ENCODE measurements around the gene PKM. TPM values are rescaled to one million over a fixed set of nuclear protein-coding genes. Genes with fewer than 3 reads are reported as not detected.
A peak's percentile ranks its signal among the peaks of the same experiment; 100 is the strongest.

Gene PKM
- 887 and 913 TPM in 2 replicates for polyA plus RNA-seq (2013)

DNA sequence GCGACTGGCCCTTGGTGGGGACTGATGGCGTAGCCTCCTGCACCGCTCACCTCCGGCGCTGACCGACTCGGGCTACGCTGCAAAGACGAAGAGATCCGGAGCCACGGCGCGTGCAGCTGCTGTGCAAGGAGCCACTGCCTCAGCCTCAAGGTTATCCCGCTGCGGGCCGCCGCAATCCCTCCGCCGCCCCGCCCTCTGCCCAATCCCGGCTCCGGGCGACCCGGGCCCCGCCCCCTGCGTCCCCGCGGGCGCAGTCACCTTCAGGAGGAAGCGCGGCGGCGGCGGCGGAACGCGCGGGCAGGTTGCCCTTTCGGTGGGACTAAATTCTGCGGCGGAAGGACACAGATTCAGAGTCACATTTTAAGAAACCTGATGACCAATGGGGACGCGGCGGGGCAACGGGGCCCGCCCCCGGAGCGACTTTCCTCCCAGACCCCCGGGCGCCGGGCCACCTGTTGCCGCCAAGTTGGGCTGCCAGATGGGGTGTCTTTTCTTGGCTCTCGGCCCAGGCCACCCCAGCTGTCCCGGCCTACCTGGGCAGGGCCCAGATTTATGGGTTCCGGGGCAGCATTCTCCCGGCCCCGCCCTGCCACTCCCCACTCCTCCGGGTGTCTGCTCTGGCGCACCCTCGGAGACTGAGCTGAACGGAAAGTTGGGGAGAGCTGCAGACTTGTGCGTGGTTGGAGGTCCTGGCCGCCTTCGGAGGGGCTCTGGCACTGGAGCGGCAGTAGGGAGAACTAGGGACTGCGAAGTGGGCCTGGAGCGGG, at the start of gene PKM:
Gene PKM (minus strand): TSS at position 125 of the 767 bp plus-strand sequence. CDS start 12,093 bp downstream, outside the sequence.
- Histone ChIP-seq H3K9ac (ENCODE audit: low read length) (peak within 1 kb of the TSS; percentile 95), H2BK12ac (ENCODE audit: low read length) (no peak within 1 kb of the TSS), H3K79me1 (ENCODE audit: low read length) (peaks cover 24% of the 10 kb centered on the region), H3K27me3 (ENCODE audit: insufficient read depth, low read length) (no peaks in the 10 kb centered on the region), H3K14ac (ENCODE audit: low read length) (peak within 1 kb of the TSS; percentile 89), H3K4me2 (ENCODE audit: low read length) (peak within 1 kb of the TSS; percentile 70), H3K4ac (ENCODE audit: low read depth, low read length) (peak within 1 kb of the TSS; percentile 98), H4K8ac (ENCODE audit: low read depth, low read length) (peak within 1 kb of the TSS; percentile 92), H3K36me3 (ENCODE audit: control insufficient read depth in 1 of 2, insufficient read depth in 2 of 2, low read length in 2 of 2) (peaks cover 0 to 1% of the 10 kb centered on the region in 2 experiments), H2BK5ac (ENCODE audit: low read depth, low read length, poor library complexity) (peak within 1 kb of the TSS; percentile 86), H3K18ac (ENCODE audit: low read length) (peak within 1 kb of the TSS; percentile 93), H3K4me3 (ENCODE audit: low read depth, low read length) (peak within 1 kb of the TSS; percentile 86), H4K12ac (ENCODE audit: low read depth, low read length) (peak within 1 kb of the TSS; percentile 90), H4K91ac (ENCODE audit: low read depth, low read length) (peak within 1 kb of the TSS; percentile 90), H2AFZ (ENCODE audit: insufficient read depth, low read length, poor library complexity) (peak within 1 kb of the TSS; percentile 61), H3K23ac (ENCODE audit: low read length) (no peak within 1 kb of the TSS), H3K4me1 (ENCODE audit: control insufficient read depth in 1 of 2, insufficient read depth in 2 of 2, low read length in 2 of 2) (peaks cover 16 to 22% of the 10 kb centered on the region in 2 experiments), H2AK5ac (ENCODE audit: low read length) (peak within 1 kb of the TSS; percentile 84), H2BK120ac (ENCODE audit: insufficient read depth, low read length, poor library complexity) (peak within 1 kb of the TSS; percentile 86), H3K27ac (ENCODE audit: low read depth, low read length) (peak within 1 kb of the TSS; percentile 91), H3K79me2 (ENCODE audit: control insufficient read depth, insufficient read depth, low read length, poor library complexity) (peaks cover 22% of the 10 kb centered on the region), H3K9me3 (ENCODE audit: insufficient read depth, low read depth, low read length) (no peaks in the 10 kb centered on the region)
- peak; percentile 96 to 99 for DNase-seq
- WGBS (ENCODE audit: extremely low coverage, insufficient coverage, insufficient read length): no CpG with 5 or more reads among the region's 67 CpGs

DNA sequence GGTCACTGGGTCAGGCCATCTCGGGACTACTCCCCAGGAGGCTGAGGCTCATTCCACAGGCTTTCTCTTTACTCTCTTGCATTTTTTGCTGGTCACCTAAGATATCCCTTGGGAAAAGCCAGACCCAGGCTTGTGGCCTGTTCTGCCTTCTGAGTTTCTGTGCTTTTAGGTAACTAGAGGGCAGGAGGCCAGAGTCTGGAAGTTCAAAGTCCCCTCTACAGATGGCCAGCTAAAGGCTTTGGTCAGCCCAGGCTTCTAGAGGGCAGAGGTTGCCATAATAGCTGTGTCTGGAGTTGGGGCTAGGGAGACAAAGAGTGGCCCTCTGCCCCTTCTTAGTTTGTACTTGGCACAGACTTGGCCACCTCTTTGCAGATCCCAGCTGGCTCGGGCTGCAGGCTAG, 49.8 kb upstream of the PKM start:
- H3K4me2 ChIP-seq (ENCODE audit: low read length): no peak overlapping the region
- H2BK5ac ChIP-seq (ENCODE audit: low read depth, low read length, poor library complexity): no peak overlapping the region
- no peak overlapping the region for H2BK12ac ChIP-seq (ENCODE audit: low read length)
- H2AFZ ChIP-seq (ENCODE audit: insufficient read depth, low read length, poor library complexity): no peak overlapping the region
- H3K4ac ChIP-seq (ENCODE audit: low read depth, low read length): no peak overlapping the region
- H3K27ac ChIP-seq (ENCODE audit: low read depth, low read length): no peak overlapping the region
- H4K8ac ChIP-seq (ENCODE audit: low read depth, low read length): no peak overlapping the region
- DNase-seq: no peak
- no peak overlapping the region for H4K12ac ChIP-seq (ENCODE audit: low read depth, low read length)
- WGBS (ENCODE audit: extremely low coverage, insufficient coverage, insufficient read length): no CpG with 5 or more reads among the region's 2 CpGs
- H3K27me3 ChIP-seq (ENCODE audit: insufficient read depth, low read length): no peaks in the 10 kb centered on the region
- no peak overlapping the region for H2AK5ac ChIP-seq (ENCODE audit: low read length)
- peaks cover 0 to 4% of the 10 kb centered on the region in 2 experiments for H3K4me1 ChIP-seq (ENCODE audit: control insufficient read depth in 1 of 2, insufficient read depth in 2 of 2, low read length in 2 of 2)
- no peak overlapping the region for H4K91ac ChIP-seq (ENCODE audit: low read depth, low read length)
- H3K79me1 ChIP-seq (ENCODE audit: low read length): no peaks in the 10 kb centered on the region
- no peaks in the 10 kb centered on the region for H3K79me2 ChIP-seq (ENCODE audit: control insufficient read depth, insufficient read depth, low read length, poor library complexity)
- H2BK120ac ChIP-seq (ENCODE audit: insufficient read depth, low read length, poor library complexity): no peak overlapping the region
- no peak overlapping the region for H3K23ac ChIP-seq (ENCODE audit: low read length)
- no peaks in the 10 kb centered on the region for H3K9me3 ChIP-seq (ENCODE audit: insufficient read depth, low read depth, low read length)
- no peak overlapping the region for H3K14ac ChIP-seq (ENCODE audit: low read length)
- H3K4me3 ChIP-seq (ENCODE audit: low read depth, low read length): no peak overlapping the region
- H3K9ac ChIP-seq (ENCODE audit: low read length): no peak overlapping the region
- H3K18ac ChIP-seq (ENCODE audit: low read length): no peak overlapping the region
- H3K36me3 ChIP-seq (ENCODE audit: control insufficient read depth in 1 of 2, insufficient read depth in 2 of 2, low read length in 2 of 2): no peaks in the 10 kb centered on the region

DNA sequence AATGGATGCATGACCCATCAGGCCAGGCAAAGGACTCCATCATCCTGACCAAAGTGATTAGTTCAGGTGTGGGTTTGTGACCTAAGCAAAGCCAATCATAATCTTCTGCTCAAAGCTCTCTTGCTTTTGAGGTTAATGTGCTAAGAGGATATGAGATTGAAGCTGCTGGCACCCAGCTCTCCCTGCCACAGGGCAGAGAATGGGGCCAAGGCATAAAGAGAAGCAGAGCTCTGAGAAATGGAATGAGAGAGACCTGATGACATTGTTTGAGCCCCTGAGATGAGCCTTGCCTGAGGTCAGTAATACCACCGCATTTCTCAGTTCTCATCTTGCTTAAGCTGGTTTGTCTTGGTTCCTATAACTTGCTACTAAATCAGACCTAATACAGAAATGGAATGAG, 47.7 kb upstream of the PKM start:
- no peak overlapping the region for H3K27ac ChIP-seq (ENCODE audit: low read depth, low read length)
- WGBS (ENCODE audit: extremely low coverage, insufficient coverage, insufficient read length): no CpG with 5 or more reads among the region's 1 CpG

DNA sequence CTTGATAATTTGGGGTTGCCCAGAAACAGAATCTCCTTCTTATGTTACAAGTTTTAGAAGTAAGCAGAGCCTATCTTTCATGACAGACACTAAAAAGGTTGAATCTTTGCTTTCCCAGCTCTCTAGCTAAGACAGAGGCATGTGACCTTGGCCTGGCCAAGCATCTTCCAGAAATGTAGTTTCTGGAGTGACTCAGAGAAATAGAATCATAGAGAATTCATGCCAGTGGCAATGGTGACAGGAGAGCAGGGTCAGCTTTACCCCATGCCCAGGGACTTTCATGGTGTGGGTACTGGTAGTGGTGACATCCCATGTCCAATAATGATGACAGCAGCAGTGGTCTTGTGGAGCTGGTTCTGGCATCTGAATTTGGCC, 45.3 kb upstream of the PKM start:
- Histone ChIP-seq H4K91ac (ENCODE audit: low read depth, low read length) (no peak overlapping the region), H3K27me3 (ENCODE audit: insufficient read depth, low read length) (no peaks in the 10 kb centered on the region), H2BK12ac (ENCODE audit: low read length) (no peak overlapping the region), H2BK120ac (ENCODE audit: insufficient read depth, low read length, poor library complexity) (no peak overlapping the region), H3K79me2 (ENCODE audit: control insufficient read depth, insufficient read depth, low read length, poor library complexity) (peaks cover 5% of the 10 kb centered on the region), H2AFZ (ENCODE audit: insufficient read depth, low read length, poor library complexity) (no peak overlapping the region), H2BK5ac (ENCODE audit: low read depth, low read length, poor library complexity) (no peak overlapping the region), H3K36me3 (ENCODE audit: control insufficient read depth in 1 of 2, insufficient read depth in 2 of 2, low read length in 2 of 2) (no peaks in the 10 kb centered on the region), H3K9me3 (ENCODE audit: insufficient read depth, low read depth, low read length) (no peaks in the 10 kb centered on the region), H3K18ac (ENCODE audit: low read length) (no peak overlapping the region), H3K9ac (ENCODE audit: low read length) (no peak overlapping the region), H3K23ac (ENCODE audit: low read length) (no peak overlapping the region), H3K14ac (ENCODE audit: low read length) (no peak overlapping the region), H3K4me1 (ENCODE audit: control insufficient read depth in 1 of 2, insufficient read depth in 2 of 2, low read length in 2 of 2) (peaks cover 0 to 4% of the 10 kb centered on the region in 2 experiments), H2AK5ac (ENCODE audit: low read length) (no peak overlapping the region), H3K79me1 (ENCODE audit: low read length) (peaks cover 5% of the 10 kb centered on the region), H3K27ac (ENCODE audit: low read depth, low read length) (no peak overlapping the region), H4K12ac (ENCODE audit: low read depth, low read length) (no peak overlapping the region), H3K4me2 (ENCODE audit: low read length) (no peak overlapping the region), H3K4me3 (ENCODE audit: low read depth, low read length) (no peak overlapping the region), H3K4ac (ENCODE audit: low read depth, low read length) (no peak overlapping the region), H4K8ac (ENCODE audit: low read depth, low read length) (no peak overlapping the region)
- DNase-seq: no peak

More for the DNA sequence above, 47.7 kb upstream of the PKM start:
- DNase-seq: no peak
- Histone ChIP-seq H3K4ac (ENCODE audit: low read depth, low read length) (no peak overlapping the region), H4K91ac (ENCODE audit: low read depth, low read length) (no peak overlapping the region), H3K4me1 (ENCODE audit: control insufficient read depth in 1 of 2, insufficient read depth in 2 of 2, low read length in 2 of 2) (peaks cover 0 to 4% of the 10 kb centered on the region in 2 experiments), H2AK5ac (ENCODE audit: low read length) (no peak overlapping the region), H2AFZ (ENCODE audit: insufficient read depth, low read length, poor library complexity) (no peak overlapping the region), H3K27me3 (ENCODE audit: insufficient read depth, low read length) (no peaks in the 10 kb centered on the region), H2BK12ac (ENCODE audit: low read length) (no peak overlapping the region), H3K23ac (ENCODE audit: low read length) (no peak overlapping the region), H2BK120ac (ENCODE audit: insufficient read depth, low read length, poor library complexity) (no peak overlapping the region), H3K4me2 (ENCODE audit: low read length) (no peak overlapping the region), H3K14ac (ENCODE audit: low read length) (no peak overlapping the region), H4K8ac (ENCODE audit: low read depth, low read length) (no peak overlapping the region), H3K9ac (ENCODE audit: low read length) (no peak overlapping the region), H3K4me3 (ENCODE audit: low read depth, low read length) (no peak overlapping the region), H3K79me2 (ENCODE audit: control insufficient read depth, insufficient read depth, low read length, poor library complexity) (no peaks in the 10 kb centered on the region), H3K9me3 (ENCODE audit: insufficient read depth, low read depth, low read length) (no peaks in the 10 kb centered on the region), H3K18ac (ENCODE audit: low read length) (no peak overlapping the region), H3K79me1 (ENCODE audit: low read length) (no peaks in the 10 kb centered on the region), H2BK5ac (ENCODE audit: low read depth, low read length, poor library complexity) (no peak overlapping the region), H3K36me3 (ENCODE audit: control insufficient read depth in 1 of 2, insufficient read depth in 2 of 2, low read length in 2 of 2) (no peaks in the 10 kb centered on the region), H4K12ac (ENCODE audit: low read depth, low read length) (no peak overlapping the region)

Data from trophoblast cell (in vitro differentiated cells and primary cell).